HEK293 (cell line): ENCODE results near the gene GSG1L.

ENCODE experiments used
- SP7 ChIP-seq: fragments of 450-650 bp; formaldehyde crosslinking; IDR thresholded peaks from 2 replicates; pipeline ENCODE4 v1.5.1; 2016; ENCODE audit warnings: missing biosample characterization, missing genetic modification characterization
- YY1 ChIP-seq: fragments of 450-650 bp; formaldehyde crosslinking; IDR thresholded peaks from 2 replicates; pipeline ENCODE4 v1.5.1; 2018; ENCODE audit warnings: missing biosample characterization, missing genetic modification characterization
- ZNF121 ChIP-seq: fragments of 450-650 bp; formaldehyde crosslinking; IDR thresholded peaks from 2 replicates; pipeline ENCODE4 v1.5.1; 2016; ENCODE audit warnings: missing biosample characterization, missing genetic modification characterization
- ZNF24 ChIP-seq: fragments of 450-650 bp; formaldehyde crosslinking; IDR thresholded peaks from 2 replicates; pipeline ENCODE4 v1.5.1; 2016; ENCODE audit warnings: missing biosample characterization, missing genetic modification characterization
- ZNF311 ChIP-seq: fragments of 450-650 bp; formaldehyde crosslinking; IDR thresholded peaks from 2 replicates; pipeline ENCODE4 v1.5.1; 2017; ENCODE audit warnings: missing biosample characterization, missing genetic modification characterization, borderline replicate concordance
- ZNF629 ChIP-seq: fragments of 450-650 bp; formaldehyde crosslinking; IDR thresholded peaks from 2 replicates; pipeline ENCODE4 v1.5.1; 2017; ENCODE audit warnings: missing biosample characterization, missing genetic modification characterization
- TF ChIP-seq, protein P1 (sequence below): sonication (generic); formaldehyde crosslinking; IDR thresholded peaks from 2 replicates; pipeline ENCODE4 v1.8.1; 2022; ENCODE audit warnings: mild to moderate bottlenecking, moderate library complexity, missing genetic modification reagents
- TF ChIP-seq, protein P2 (sequence below): fragments of 450-650 bp; formaldehyde crosslinking; IDR thresholded peaks from 2 replicates; pipeline ENCODE4 v1.5.1; 2016; ENCODE audit warnings: missing biosample characterization, missing genetic modification characterization
- TF ChIP-seq, protein P3 (sequence below): fragments of 450-650 bp; formaldehyde crosslinking; IDR thresholded peaks from 2 replicates; pipeline ENCODE4 v1.5.1; 2016; ENCODE audit warnings: missing biosample characterization, missing genetic modification characterization
- TF ChIP-seq, protein P4 (sequence below): fragments of 450-650 bp; formaldehyde crosslinking; conservative IDR thresholded peaks from 2 replicates; pipeline ENCODE4 v1.5.1; 2016; ENCODE audit warnings: low read depth, missing biosample characterization, missing genetic modification characterization
- TF ChIP-seq, protein P5 (sequence below): fragments of 450-650 bp; formaldehyde crosslinking; conservative IDR thresholded peaks from 2 replicates; pipeline ENCODE4 v1.5.1; 2016; ENCODE audit warnings: low read depth, missing biosample characterization, missing genetic modification characterization

DNA sequence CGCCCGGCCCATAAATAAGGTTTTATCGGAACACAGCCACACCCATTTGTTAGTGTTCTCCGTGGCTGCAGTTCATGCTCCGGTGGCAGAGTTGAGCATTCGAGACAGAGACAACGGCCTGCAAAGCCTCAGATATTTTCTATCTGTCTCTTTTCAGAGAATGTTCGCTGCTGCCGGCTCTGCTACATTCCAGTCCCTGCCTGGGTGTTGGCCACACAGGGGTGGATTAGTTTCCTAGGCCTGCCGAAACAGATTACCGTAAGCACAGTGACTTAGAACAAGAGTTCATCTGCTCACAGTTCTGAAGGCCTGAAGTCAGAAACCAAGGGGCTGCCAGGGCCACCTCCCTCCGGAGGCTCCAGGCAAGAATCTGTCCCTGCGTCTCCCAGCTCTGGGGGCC lies 19.1 kb upstream of the GSG1L start:
- TF ChIP-seq, protein P1, sequence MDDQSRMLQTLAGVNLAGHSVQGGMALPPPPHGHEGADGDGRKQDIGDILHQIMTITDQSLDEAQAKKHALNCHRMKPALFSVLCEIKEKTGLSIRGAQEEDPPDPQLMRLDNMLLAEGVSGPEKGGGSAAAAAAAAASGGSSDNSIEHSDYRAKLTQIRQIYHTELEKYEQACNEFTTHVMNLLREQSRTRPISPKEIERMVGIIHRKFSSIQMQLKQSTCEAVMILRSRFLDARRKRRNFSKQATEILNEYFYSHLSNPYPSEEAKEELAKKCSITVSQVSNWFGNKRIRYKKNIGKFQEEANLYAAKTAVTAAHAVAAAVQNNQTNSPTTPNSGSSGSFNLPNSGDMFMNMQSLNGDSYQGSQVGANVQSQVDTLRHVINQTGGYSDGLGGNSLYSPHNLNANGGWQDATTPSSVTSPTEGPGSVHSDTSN, result no peak
- no peak for TF ChIP-seq YY1 (tag by site-specific recombination)
- TF ChIP-seq, protein P2, sequence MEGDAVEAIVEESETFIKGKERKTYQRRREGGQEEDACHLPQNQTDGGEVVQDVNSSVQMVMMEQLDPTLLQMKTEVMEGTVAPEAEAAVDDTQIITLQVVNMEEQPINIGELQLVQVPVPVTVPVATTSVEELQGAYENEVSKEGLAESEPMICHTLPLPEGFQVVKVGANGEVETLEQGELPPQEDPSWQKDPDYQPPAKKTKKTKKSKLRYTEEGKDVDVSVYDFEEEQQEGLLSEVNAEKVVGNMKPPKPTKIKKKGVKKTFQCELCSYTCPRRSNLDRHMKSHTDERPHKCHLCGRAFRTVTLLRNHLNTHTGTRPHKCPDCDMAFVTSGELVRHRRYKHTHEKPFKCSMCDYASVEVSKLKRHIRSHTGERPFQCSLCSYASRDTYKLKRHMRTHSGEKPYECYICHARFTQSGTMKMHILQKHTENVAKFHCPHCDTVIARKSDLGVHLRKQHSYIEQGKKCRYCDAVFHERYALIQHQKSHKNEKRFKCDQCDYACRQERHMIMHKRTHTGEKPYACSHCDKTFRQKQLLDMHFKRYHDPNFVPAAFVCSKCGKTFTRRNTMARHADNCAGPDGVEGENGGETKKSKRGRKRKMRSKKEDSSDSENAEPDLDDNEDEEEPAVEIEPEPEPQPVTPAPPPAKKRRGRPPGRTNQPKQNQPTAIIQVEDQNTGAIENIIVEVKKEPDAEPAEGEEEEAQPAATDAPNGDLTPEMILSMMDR (tag by site-specific recombination), result no peak
- TF ChIP-seq ZNF24 (tag by site-specific recombination), result no peak
- no peak for TF ChIP-seq ZNF311
- no peak for TF ChIP-seq ZNF121 (tag by site-specific recombination)
- TF ChIP-seq, protein P3, sequence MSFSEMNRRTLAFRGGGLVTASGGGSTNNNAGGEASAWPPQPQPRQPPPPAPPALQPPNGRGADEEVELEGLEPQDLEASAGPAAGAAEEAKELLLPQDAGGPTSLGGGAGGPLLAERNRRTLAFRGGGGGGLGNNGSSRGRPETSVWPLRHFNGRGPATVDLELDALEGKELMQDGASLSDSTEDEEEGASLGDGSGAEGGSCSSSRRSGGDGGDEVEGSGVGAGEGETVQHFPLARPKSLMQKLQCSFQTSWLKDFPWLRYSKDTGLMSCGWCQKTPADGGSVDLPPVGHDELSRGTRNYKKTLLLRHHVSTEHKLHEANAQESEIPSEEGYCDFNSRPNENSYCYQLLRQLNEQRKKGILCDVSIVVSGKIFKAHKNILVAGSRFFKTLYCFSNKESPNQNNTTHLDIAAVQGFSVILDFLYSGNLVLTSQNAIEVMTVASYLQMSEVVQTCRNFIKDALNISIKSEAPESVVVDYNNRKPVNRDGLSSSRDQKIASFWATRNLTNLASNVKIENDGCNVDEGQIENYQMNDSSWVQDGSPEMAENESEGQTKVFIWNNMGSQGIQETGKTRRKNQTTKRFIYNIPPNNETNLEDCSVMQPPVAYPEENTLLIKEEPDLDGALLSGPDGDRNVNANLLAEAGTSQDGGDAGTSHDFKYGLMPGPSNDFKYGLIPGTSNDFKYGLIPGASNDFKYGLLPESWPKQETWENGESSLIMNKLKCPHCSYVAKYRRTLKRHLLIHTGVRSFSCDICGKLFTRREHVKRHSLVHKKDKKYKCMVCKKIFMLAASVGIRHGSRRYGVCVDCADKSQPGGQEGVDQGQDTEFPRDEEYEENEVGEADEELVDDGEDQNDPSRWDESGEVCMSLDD (tag by site-specific recombination), result no peak
- TF ChIP-seq, protein P4, sequence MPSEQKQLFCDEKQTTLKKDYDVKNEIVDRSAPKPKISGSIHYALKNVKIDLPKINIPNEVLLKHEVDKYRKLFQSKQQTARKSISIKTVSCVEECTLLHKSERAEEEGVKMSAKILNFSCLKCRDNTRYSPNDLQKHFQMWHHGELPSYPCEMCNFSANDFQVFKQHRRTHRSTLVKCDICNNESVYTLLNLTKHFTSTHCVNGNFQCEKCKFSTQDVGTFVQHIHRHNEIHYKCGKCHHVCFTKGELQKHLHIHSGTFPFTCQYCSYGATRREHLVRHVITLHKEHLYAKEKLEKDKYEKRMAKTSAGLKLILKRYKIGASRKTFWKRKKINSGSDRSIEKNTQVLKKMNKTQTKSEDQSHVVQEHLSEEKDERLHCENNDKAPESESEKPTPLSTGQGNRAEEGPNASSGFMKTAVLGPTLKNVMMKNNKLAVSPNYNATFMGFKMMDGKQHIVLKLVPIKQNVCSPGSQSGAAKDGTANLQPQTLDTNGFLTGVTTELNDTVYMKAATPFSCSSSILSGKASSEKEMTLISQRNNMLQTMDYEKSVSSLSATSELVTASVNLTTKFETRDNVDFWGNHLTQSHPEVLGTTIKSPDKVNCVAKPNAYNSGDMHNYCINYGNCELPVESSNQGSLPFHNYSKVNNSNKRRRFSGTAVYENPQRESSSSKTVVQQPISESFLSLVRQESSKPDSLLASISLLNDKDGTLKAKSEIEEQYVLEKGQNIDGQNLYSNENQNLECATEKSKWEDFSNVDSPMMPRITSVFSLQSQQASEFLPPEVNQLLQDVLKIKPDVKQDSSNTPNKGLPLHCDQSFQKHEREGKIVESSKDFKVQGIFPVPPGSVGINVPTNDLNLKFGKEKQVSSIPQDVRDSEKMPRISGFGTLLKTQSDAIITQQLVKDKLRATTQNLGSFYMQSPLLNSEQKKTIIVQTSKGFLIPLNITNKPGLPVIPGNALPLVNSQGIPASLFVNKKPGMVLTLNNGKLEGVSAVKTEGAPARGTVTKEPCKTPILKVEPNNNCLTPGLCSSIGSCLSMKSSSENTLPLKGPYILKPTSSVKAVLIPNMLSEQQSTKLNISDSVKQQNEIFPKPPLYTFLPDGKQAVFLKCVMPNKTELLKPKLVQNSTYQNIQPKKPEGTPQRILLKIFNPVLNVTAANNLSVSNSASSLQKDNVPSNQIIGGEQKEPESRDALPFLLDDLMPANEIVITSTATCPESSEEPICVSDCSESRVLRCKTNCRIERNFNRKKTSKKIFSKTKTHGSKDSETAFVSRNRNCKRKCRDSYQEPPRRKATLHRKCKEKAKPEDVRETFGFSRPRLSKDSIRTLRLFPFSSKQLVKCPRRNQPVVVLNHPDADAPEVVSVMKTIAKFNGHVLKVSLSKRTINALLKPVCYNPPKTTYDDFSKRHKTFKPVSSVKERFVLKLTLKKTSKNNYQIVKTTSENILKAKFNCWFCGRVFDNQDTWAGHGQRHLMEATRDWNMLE (tag by site-specific recombination), result no peak
- TF ChIP-seq ZNF629, result no peak
- TF ChIP-seq SP7 (tag by site-specific recombination), result no peak
- TF ChIP-seq, protein P5, sequence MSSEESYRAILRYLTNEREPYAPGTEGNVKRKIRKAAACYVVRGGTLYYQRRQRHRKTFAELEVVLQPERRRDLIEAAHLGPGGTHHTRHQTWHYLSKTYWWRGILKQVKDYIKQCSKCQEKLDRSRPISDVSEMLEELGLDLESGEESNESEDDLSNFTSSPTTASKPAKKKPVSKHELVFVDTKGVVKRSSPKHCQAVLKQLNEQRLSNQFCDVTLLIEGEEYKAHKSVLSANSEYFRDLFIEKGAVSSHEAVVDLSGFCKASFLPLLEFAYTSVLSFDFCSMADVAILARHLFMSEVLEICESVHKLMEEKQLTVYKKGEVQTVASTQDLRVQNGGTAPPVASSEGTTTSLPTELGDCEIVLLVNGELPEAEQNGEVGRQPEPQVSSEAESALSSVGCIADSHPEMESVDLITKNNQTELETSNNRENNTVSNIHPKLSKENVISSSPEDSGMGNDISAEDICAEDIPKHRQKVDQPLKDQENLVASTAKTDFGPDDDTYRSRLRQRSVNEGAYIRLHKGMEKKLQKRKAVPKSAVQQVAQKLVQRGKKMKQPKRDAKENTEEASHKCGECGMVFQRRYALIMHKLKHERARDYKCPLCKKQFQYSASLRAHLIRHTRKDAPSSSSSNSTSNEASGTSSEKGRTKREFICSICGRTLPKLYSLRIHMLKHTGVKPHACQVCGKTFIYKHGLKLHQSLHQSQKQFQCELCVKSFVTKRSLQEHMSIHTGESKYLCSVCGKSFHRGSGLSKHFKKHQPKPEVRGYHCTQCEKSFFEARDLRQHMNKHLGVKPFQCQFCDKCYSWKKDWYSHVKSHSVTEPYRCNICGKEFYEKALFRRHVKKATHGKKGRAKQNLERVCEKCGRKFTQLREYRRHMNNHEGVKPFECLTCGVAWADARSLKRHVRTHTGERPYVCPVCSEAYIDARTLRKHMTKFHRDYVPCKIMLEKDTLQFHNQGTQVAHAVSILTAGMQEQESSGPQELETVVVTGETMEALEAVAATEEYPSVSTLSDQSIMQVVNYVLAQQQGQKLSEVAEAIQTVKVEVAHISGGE (tag by site-specific recombination), result no peak
